DMS114 treated with DMSO at 0.1 percent for 48 hours (cell line): ENCODE data around the gene SORCS2.

ENCODE experiments used
- DNase-seq: peaks from one replicate; lab custom pipeline; 2025; ENCODE audit not compliant: unreplicated experiment; lab: John Stamatoyannopoulos, UW

The SORCS2 gene

DNA sequence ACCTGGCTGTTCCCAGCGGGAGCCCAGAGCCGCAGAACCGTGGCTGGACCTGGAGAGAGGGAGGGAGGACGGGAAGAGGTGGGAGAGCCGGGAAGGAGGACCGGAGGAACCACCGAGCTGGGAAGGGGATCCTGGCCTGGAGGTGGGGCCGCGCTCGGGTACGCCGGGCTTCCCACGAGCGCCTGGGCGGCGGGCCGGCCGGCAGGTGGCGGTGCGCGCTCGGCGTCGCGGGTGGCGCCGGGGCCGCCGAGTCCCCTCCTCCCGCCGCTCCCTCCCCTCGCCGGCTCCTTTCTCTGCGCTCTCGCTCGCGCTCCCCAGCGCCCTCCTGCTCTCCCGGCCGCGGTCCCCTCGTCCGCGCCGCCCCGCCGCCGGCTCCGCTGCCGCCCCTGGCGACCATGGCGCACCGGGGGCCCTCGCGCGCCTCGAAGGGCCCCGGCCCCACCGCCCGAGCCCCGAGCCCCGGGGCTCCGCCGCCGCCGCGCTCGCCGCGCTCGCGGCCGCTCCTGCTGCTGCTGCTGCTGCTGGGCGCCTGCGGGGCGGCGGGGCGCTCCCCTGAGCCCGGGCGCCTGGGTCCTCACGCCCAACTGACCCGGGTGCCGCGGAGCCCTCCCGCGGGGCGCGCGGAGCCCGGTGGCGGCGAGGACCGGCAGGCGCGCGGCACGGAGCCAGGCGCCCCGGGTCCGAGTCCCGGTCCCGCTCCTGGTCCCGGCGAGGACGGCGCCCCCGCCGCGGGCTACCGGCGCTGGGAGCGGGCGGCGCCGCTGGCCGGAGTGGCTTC lies at the start of gene SORCS2:
SORCS2 (plus strand) TSS at position 287 of the 778 bp plus-strand sequence.
- DNase-seq = peak; percentile 24

DNA sequence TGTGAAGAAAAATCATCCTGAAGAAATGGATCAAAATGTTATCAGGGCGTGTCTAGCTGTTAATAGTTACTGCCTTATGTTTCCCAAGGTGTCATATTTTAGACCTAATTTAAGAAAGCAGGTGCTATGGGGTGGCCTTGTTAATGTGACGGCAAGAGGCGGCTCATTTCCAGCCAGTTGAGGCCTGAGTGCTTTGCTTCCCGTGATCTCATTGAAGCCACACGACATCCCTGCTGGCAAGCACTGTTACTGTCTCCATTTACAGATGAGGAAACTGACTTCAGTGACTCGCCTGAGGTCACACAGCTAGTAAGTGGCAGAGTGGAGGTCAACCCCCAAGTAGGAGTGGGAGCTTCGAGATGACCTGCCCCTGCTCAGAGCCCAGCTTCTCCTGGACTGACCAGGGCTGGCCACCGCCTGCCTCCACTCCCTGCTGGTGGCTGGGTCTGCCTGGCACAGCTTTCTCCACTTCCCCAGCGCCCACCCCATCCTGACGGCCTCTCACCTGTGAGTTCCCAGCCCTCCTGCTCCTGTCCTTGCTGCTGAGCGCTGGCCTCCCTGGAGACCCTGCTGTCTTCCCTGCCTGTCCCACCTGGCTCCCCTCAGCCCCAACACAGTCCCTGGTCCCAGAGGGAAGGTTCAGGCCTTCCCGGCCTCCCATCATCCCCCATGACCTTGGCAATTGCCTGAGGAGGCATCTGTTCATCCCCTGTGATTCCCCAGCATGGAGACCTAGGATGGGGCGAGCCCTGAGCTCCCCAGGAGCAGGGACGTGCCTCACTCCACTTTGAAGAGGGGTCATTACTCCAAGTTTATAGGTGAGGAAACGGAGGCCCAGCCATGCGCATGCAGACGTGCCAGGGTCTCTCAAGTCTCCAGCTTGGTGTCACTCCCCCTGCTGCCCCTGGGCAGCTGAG lies 47.7 kb upstream of the SORCS2 start:
- no peak for DNase-seq

DNA sequence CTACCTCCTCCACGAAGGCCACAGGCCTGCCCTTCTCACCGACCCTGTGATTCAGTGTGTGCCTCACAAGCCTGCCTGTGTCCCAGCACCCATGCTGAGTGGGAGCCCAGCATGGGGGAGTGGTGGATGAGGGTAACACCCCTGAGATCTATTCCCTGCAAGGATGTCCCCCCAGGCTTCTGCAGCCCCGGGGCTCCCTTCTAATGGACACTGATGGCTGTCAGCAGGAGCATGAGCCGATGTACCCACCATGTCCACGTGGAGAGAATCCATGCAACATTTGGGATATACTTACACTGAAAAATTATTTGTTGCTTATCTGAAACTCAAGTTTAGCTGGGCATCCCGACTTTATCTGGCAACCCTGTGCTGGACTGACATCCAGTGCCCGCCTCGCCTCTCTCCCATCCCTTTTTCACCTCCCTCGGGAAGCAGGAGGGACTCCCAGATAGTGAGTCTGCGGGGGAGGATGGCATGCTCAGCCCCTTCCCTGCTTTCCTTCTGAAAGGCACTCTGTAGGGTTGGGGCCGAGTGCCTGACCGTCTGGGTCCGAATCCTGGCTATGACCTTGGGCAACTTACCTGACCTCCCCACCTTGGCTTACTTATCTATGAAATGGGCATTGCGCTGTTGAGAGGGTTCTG lies 46.9 kb upstream of the SORCS2 start:
- DNase-seq = no peak

DNA sequence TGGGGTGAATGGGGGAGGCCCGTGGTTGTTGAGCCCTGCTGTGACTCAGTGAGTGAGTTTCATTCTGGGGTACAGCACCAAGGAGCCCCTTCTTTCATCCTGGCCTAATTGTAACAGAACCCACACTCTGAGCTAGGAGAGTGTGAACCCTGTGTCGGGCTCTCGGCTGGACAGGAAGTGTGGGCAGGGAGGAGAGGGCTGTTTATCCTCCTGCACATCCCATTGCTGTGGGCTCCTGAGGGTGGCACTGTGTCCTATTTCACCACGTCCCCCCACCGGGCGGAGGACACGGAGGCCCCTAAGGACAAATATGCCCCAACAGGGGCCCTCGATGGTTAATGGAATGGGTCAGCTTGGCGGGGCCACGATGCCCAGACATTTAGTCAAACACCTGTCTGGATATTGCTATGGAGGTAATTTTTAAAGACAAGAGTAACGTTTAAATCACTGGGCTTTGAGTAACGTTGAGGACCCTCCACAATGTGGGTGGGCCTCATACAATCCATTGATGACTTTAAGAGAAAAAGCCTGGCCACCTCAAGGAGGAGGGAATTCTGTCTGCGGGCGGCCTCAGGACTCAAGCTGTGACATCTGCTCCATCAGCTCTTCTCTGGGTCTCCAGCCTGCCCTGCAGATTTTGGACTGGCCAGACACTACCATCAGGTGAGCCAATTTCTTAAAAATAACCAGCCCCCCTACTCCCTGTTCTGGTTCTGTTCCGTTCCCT lies 46.1 kb upstream of the SORCS2 start:
- DNase-seq = no peak

DNA sequence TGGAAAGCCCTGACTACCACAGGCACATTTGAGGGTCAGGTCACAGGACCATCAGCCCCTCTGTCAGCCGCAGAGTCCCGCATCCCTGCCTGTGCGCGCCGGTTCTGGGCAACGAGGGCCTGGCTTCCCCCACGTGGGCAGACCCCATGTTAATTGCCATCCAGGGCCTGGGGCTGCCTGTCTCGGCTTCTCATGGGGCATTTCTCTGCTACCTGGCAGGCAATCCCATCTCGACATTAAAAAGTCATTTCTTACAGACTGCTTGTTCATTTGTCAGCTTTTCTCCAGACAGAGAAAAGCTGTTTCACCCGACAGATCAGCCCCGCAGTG lies 45.6 kb upstream of the SORCS2 start:
- DNase-seq = no peak

DNA sequence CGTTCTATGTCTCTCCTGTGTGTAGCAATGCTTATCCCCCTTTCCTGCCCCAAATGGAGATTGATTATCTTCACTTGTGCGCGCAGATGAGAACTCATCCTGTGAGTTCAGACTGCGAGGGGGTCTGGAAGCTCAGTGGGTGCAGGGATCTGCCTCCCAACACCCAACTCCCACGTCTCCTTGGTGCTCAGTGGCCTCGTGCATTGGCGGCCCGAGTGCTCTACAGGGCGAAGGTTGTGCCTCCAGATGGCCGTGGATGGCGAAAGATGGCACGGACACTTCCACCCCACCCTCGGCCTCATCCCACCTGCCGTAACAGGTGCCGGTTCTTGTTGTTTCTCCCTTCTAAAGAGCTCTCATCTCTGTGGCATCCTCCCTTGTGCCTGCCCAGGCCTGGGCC lies 45.1 kb upstream of the SORCS2 start:
- DNase-seq = no peak

DNA sequence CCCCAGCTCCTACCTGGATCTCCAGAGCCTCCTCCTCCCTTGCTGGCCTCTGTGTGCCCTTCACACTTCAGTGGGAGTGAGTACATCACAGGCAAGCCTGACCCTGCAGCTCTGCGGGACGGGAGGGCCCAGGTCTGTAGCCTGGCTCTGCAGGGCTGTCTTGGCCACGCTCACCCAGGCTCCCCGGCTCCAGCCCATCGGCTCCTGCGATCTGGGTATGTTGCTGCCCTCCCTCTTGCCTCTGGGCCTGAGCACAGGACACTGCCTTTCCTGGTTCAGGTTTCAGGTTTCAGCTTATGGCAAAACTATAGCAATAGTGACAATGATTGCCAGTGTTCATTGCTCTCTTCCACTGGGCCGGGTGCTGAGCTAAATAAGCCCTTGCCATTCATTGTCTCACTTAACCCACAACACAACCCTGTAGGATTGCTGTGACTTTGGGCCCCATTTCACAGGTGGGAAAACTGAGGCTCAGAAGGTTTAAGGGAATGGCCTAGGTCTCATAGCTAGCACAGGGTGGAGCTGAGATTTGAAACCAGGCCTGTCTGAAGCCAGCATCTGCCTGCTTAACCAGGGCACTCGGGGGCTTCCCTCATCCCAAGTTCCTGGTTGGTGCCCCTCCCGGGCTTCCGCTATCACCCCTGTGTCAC lies 44.6 kb upstream of the SORCS2 start:
- no peak for DNase-seq

DNA sequence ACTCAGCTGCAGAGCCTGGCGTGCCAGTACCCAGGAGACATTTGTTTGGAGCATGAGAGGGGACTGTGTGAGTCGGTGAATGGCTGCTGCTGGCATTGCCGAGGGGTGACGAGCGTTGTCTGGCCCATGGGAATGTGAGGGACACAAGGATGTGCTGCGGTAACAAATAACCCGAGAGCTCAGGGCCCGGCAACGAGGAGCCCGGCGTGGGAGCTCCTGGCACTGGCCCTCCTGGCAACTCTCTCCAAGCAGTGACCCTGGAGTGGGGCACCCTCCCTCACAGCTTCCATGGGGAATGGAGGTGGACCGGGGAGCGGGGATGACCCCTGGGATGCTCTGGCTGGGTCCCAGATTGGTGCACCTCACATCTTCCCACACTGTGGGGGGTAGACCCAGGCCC lies 44.0 kb upstream of the SORCS2 start:
- DNase-seq = no peak

DNA sequence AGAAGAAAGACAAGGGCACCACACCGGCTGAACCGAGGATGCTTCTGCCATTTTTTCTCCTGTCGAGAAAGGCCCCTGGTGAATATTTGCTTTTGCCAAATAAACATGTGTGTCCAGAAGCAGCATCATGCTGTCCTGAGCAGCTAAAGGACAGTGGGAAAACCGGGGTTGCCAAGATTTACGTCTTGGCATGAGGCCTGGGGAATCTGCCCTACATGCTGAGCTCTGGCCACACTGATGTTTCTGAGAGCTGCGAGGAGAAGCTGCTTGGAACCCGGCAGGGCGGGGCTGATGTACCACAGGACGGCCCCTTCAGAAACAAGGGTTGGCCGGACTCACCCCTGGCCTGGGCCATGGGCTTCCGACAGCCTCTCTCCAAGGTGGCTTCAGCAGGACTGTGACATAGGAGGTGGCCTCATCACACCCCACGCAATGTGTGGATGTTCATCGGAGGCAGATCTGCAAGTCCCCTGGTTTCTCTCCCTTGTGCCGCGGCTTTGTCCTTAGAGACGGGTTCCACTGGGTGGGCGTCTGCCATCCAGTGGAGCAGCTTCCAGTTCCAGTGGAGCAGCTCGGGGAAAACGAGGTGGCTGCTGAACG lies 42.2 kb upstream of the SORCS2 start:
- DNase-seq = no peak

DNA sequence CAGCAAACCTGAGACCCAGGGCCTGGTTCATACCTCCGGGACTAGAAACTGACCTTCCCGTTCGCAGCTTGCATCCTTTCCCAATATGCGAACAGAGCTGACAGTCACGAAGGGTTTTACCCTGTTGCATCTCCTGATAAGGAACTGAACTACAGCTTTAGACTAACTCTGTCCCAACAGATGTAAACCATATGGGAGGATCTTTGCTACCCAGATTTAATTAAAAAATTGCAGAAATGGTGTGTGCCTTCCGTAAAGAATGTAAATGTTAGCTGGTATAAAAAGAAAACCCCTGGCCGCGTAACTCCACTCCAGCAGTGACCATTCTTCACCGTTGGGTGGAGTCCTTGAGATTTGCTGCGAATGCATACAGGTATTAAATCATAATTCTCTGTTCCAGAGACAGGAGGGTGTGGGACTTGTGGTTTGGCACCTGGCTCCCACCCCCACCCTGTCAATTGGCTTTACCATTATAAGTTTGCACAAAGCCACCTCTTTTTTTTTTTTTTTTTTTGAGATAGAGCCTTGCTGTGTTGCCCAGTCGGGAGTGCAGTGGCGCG lies 40.6 kb upstream of the SORCS2 start:
- DNase-seq = no peak

DNA sequence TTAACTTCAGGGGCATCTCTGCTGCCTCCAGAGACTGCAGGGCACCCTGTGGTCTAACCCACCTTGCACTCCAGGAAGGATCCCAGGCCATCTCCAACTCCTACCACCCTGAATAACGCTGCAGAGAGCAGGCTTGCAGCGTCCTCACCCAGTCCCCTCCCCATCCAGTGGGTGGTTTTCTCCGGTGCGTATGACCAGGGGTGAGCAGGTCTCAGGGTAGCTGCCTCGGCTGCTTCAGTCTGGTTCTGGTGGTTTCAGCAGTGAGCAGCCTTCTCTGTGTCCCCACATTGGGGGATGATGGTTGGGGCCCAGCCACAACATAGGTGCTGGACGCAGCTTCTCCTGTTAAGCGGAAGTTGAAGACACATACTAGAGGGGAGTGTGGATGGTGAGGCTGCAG lies 38.6 kb upstream of the SORCS2 start:
- DNase-seq = no peak

DNA sequence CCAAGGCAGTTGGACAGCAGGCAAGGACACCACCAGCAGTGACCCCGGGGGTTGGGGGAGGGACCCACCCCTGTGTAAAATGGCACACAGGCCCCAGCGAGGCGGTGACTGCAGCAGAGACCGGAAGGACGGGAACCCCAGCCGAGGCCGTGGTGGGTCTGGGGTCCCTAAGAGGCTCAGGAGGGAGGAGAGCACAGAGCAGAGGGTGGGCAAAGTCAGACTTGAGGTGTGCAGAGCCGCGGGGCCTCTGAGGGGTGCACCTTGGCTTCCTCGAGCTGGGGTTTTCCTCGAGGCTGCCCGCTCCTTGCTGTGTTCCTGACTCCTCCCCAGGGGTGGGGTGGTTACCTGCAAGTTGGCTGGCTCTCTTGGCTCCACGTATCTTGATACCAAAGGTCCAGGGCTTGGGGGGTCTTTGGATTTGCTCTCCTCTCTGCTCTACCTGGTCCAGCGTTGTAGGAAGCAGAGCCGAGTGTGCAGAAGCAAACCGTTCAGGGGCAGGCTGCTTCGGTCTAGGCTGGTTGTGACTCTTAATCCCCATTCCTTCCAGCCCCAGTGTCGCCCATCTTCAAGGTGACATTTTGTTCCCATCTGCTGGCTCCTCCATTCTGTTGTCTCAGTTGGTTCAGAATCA lies 37.9 kb upstream of the SORCS2 start:
- DNase-seq = no peak

DNA sequence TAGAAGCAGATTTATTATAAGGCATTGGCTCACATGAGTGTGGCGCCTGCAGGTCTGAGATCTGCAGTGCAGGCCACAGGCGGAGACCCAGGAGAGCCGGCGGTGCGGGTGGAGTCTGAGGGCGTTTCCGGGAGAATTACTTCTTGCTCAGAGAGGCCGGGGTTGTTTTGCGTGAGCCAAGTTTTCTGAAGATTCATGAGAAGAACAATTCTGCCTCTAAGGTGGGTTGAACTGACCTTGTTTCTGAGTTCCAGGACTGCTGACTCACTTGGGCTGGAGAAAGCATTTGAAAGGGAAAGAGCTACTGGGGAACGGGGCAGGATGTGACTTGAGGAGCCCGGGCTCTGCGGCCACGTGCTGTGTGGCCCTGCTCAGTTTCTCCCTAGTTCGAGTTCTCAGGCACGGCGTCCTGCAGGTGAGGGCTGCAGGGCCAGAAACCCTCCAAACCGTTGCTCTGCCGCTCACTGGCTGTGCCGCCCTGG lies 36.7 kb upstream of the SORCS2 start:
- no peak for DNase-seq

DNA sequence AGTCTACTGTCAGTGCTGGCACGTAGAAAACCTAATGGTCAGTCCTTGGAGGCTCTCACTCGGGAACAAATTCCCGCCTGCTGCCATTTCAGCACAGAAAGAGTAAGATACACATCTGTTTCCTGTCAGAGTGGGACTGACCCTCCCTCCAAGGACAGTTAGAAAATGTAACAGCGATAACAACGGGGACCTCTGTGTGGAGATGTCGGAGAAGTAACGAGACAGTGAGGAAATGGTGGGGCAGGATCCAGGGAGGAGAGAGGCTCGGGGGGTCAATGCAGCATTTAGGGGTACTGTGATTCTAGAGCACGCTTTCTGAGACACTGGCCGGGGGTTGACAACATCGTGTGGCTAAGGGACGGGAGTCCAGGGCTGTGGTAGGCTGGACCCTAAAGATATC lies 36.0 kb upstream of the SORCS2 start:
- no peak for DNase-seq

DNA sequence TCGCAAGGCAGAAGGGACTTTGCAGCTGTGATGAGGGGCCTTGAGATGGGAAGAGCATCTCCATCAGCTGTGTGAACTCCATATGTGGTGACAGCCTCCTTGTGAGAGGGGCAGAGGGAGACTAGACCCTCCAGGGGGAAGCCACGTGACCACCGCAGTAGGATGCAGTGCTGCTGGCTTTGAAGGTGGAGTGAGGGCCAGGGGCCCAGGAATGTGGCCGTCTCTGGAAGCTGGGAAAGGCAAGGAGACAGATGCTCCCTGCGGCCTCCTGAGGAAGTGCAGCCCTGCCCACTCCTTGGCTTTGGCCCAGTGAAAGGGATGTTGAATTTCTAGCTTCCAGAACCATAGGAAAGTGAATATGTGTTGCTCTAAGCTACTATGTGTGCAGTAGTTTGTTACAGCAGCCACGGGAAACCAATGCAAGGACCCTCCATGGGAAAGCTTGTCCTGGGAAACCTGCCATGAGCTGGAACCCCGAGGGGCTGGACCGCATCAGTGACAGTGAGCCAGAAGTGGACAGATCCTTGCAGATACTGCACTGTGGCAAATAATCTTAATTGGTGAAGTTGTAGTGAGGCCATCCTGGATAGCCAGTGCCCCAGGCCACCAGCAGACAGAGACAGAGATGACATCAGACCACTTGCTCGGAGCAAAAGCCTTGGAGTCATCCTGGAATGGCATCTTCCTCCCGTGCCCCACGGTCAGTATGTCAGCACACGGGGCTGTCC lies 35.4 kb upstream of the SORCS2 start:
- DNase-seq = no peak

DNA sequence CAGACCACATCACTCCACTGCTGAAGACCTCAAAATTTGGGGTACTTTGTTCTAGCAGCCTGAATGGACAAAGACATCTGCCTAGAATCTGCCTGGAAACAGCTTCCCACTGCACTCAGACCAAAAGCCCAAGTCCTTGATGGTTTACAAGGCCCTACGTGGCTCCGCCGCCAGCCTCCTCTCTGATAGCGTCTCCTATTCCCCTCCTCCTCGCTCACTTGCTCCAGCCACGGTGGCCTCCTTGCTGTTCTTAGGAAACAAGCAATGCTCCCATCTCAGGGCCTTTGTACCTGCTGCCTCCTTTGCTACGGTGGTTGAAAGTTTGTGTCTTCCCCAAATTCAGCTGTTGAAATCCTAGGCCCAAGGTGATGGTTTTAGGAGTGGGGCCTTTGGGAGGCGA lies 34.7 kb upstream of the SORCS2 start:
- DNase-seq = no peak

DNA sequence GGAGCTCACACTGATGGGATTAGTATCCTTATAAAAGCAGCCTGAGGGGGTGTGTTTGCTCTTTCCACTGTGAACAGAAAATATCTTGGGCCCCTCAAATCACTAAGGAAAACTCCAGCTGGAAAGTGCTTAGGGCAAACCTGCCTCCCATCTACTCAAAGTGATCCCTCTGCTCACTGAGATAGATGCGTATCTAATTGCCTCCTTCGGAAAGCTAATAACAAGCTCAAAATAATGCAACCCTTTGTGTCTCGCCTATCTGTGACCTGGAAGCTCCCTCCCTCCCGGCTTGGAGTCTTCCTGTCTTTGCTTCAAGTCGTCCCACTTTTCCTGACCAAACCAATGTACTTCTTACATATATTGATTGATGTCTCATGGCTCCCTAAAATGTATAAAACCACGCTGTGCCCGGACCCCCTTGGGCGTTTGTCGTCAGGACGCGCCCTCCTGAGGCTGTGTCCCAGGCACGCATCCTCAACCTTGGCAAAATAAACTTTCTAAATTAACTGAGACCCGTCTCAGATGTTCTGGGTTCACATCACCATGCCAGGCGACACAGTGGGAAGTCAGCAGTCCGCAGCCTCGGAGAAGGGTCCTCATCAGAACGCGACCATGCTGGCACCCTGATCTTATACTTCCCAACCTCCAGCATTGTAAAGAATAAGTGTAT lies 34.1 kb upstream of the SORCS2 start:
- no peak for DNase-seq

DNA sequence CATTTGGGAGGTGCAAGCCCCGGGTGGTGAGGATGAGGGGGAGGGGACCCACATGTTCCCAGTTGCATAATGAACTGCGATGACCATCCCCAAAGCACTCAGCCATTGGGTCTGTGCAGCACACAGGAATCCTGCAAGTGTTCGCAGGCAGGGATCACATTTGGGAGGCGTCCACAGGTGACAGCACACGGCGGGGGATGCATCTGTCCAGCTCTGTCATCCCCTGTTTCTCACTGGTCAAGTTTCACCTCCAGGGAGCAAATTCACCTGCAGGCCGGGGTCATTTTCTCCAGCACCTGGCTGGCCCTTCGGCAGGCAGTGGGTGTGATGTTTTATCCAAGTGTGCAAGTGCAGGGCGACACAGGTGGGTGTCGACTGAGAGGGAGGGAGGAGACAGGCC lies 33.3 kb upstream of the SORCS2 start:
- no peak for DNase-seq
